HepG2 (cell line): ENCODE data around the gene RPS25. TPM values are rescaled to one million over a fixed set of nuclear protein-coding genes. Genes with fewer than 3 reads are reported as not detected.

Experiments used
- ARID2 ChIP-seq: sonication (generic); formaldehyde crosslinking; IDR thresholded peaks from 2 replicates; pipeline ENCODE4 v1.8.1; 2022; ENCODE audit warnings: mild to moderate bottlenecking, missing genetic modification reagents, borderline replicate concordance
- FOXO1 ChIP-seq: sonication (generic); formaldehyde crosslinking; IDR thresholded peaks from 2 replicates; pipeline ENCODE4 v1.4.0; 2020; ENCODE audit warnings: missing genetic modification reagents
- GATAD2A ChIP-seq: IDR thresholded peaks from 2 replicates; pipeline ENCODE4 v1.6.1; 2016
- LBX2 ChIP-seq: sonication (generic); formaldehyde crosslinking; IDR thresholded peaks from 2 replicates; pipeline ENCODE4 v1.5.0; 2020; ENCODE audit warnings: missing genetic modification reagents, mild to moderate bottlenecking, borderline replicate concordance
- LRRFIP1 ChIP-seq: sonication (generic); formaldehyde crosslinking; conservative IDR thresholded peaks from 2 replicates; pipeline ENCODE4 v1.4.0; 2020; ENCODE audit warnings: missing genetic modification reagents
- MLXIP ChIP-seq: sonication (generic); formaldehyde crosslinking; IDR thresholded peaks from 2 replicates; pipeline ENCODE4 v1.9.0; 2021; ENCODE audit warnings: missing genetic modification reagents, borderline replicate concordance
- PHF8 ChIP-seq: sonication (generic); formaldehyde crosslinking; IDR thresholded peaks from 2 replicates; pipeline ENCODE4 v1.5.0; 2020; ENCODE audit warnings: missing genetic modification reagents
- PLSCR1 ChIP-seq: sonication (generic); formaldehyde crosslinking; IDR thresholded peaks from 2 replicates; pipeline ENCODE4 v1.5.0; 2020; ENCODE audit warnings: missing genetic modification reagents, mild to moderate bottlenecking, borderline replicate concordance
- SMAD3 ChIP-seq: sonication (generic); formaldehyde crosslinking; IDR thresholded peaks from 2 replicates; pipeline ENCODE4 v1.4.0; 2020; ENCODE audit warnings: missing genetic modification reagents
- SMARCC2 ChIP-seq: fragments of 450-650 bp; IDR thresholded peaks from 2 replicates; pipeline ENCODE4 v1.6.1; 2017; ENCODE audit warnings: antibody characterized with exemption, mild to moderate bottlenecking
- SMYD3 ChIP-seq: sonication (generic); formaldehyde crosslinking; IDR thresholded peaks from 2 replicates; pipeline ENCODE4 v1.8.1; 2023; ENCODE audit warnings: mild to moderate bottlenecking, missing genetic modification reagents
- TEAD3 ChIP-seq: optimal IDR thresholded peaks from 2 replicates; pipeline ENCODE3; 2016; ENCODE audit warnings: borderline replicate concordance
- ZKSCAN5 ChIP-seq: sonication (generic); formaldehyde crosslinking; IDR thresholded peaks from 2 replicates; pipeline ENCODE4 v1.5.1; 2020; ENCODE audit warnings: mild to moderate bottlenecking, missing genetic modification reagents
- ZNF18 ChIP-seq: sonication (generic); formaldehyde crosslinking; IDR thresholded peaks from 2 replicates; pipeline ENCODE4 v1.8.0; 2022; ENCODE audit warnings: mild to moderate bottlenecking, missing genetic modification reagents; ENCODE audit not compliant: insufficient replicate concordance
- ZNF253 ChIP-seq: sonication (generic); formaldehyde crosslinking; IDR thresholded peaks from 2 replicates; pipeline ENCODE4 v1.8.0; 2022; ENCODE audit warnings: mild to moderate bottlenecking, missing genetic modification reagents, borderline replicate concordance
- polyA plus RNA-seq, 8 experiments: library from polyadenylated mRNA; depleted of rRNA in 3 of 8; stranded (reverse) in 7 of 8; unstranded in 1 of 8; fragments of >200 nt; fragmentation: Illumina TruSeq in 4 of 8; extraction: Trizol in 4 of 8; gene quantifications; 2 replicates each; pipeline versions ENCODE4 v1.2.1 to v1.2.3, GENCODE V29; 2011 to 2016; ENCODE audit warnings: low read depth in 4 of 8, missing spikeins in 1 of 8, mixed read lengths in 1 of 8; ENCODE audit not compliant: insufficient read depth in 1 of 8
- total RNA-seq, 5 experiments: library from RNA; depleted of rRNA; stranded (reverse); fragments of >200 nt; fragmentation: Illumina TruSeq; extraction: Trizol; gene quantifications; 2 replicates each; pipeline ENCODE4 v1.2.3, GENCODE V29; 2016; ENCODE audit warnings: low read depth in 1 of 5

Gene RPS25
- total and polyA plus RNA-seq, 2 of the 13 experiments (the other 11 are each of a cell fraction or from before 2014, with no cell fraction given), result 839 to 1,415 TPM

- TF ChIP-seq LRRFIP1 (CRISPR knock-in tag) (no peak), GATAD2A (CRISPR knock-in tag) (peak; percentile 68), SMAD3 (CRISPR knock-in tag) (peak; percentile 48; the same call in 1 of the 2 replicates), TEAD3 (CRISPR knock-in tag) (no peak), PLSCR1 (CRISPR knock-in tag) (no peak), PHF8 (CRISPR knock-in tag) (peak; percentile 94), LBX2 (CRISPR knock-in tag) (no peak), MLXIP (no peak), ARID2 (no peak), SMARCC2 (no peak), ZNF18 (peak; percentile 86), SMYD3 (no peak), ZNF253 (CRISPR knock-in tag) (no peak; the same call in 1 of the 2 replicates), FOXO1 (peak; percentile 12), ZKSCAN5 (0 out of 2 replicates have a peak, but pooled peaks have one; percentile 4)
Observed at GRCh38 chr11:118997627-118998387, 20.3 kb downstream of the RPS25 start, which contains the start of gene CENATAC (continued).
